HUES6 (cell line): Measurements from ENCODE around the gene CUL5.

ENCODE experiments used
- H3K27ac ChIP-seq: 2 replicates; pipeline ENCODE4 v1.7.0; 2013; ENCODE audit warnings: low read depth, mild to moderate bottlenecking, low read length, inconsistent platforms
- H3K27me3 ChIP-seq: 2 replicates; pipeline ENCODE4 v1.6.1; 2013; ENCODE audit warnings: low read length; ENCODE audit not compliant: control insufficient read depth, insufficient read depth
- H3K36me3 ChIP-seq: 2 replicates; pipeline ENCODE4 v1.6.1; 2013; ENCODE audit warnings: low read length; ENCODE audit not compliant: control insufficient read depth, insufficient read depth
- H3K4me1 ChIP-seq: 2 replicates; pipeline ENCODE4 v1.6.1; 2013; ENCODE audit warnings: low read length; ENCODE audit not compliant: control insufficient read depth, insufficient read depth
- H3K4me3 ChIP-seq: 2 replicates; pipeline ENCODE4 v1.5.1; 2013; ENCODE audit warnings: low read depth, low read length
- H3K9ac ChIP-seq: one replicate; pipeline ENCODE4 v1.6.1; 2013; ENCODE audit warnings: mild to moderate bottlenecking, low read length
- H3K9me3 ChIP-seq: 2 replicates; pipeline ENCODE4 v1.6.1; 2013; ENCODE audit warnings: low read depth, low read length; ENCODE audit not compliant: control insufficient read depth, insufficient read depth

Gene CUL5

GRCh38 chr11:108008656-108009496, at the start of gene CUL5:
CUL5 (plus strand) TSS chr11:108008898; CDS start chr11:108009349, 451 bp downstream.
- H3K27ac ChIP-seq = peak within 1 kb of the TSS; percentile 88
- peaks cover 1% of the 10 kb centered on the region for H3K4me1 ChIP-seq
- no peaks in the 10 kb centered on the region for H3K9me3 ChIP-seq
- H3K9ac ChIP-seq = peak within 1 kb of the TSS; percentile 99
- H3K4me3 ChIP-seq = peak within 1 kb of the TSS; percentile 87
- H3K36me3 ChIP-seq = peaks cover 2% of the 10 kb centered on the region; the same call in 1 of the 2 replicates
- no peaks in the 10 kb centered on the region for H3K27me3 ChIP-seq

- Histone ChIP-seq H3K4me3 (no peak overlapping the region), H3K9me3 (no peaks in the 10 kb centered on the region), H3K27ac (no peak overlapping the region), H3K9ac (no peak overlapping the region), H3K36me3 (peaks cover 7% of the 10 kb centered on the region), H3K4me1 (no peaks in the 10 kb centered on the region), H3K27me3 (no peaks in the 10 kb centered on the region)
Measured at GRCh38 chr11:107961480-107961879, 47.2 kb upstream of the CUL5 start.

GRCh38 chr11:107962181-107962580, 46.5 kb upstream of the CUL5 start:
- no peaks in the 10 kb centered on the region for H3K9me3 ChIP-seq
- no peaks in the 10 kb centered on the region for H3K27me3 ChIP-seq
- H3K9ac ChIP-seq = no peak overlapping the region
- H3K4me3 ChIP-seq = no peak overlapping the region
- no peak overlapping the region for H3K27ac ChIP-seq
- H3K4me1 ChIP-seq = no peaks in the 10 kb centered on the region
- H3K36me3 ChIP-seq = peaks cover 7% of the 10 kb centered on the region

- Histone ChIP-seq H3K9me3 (no peaks in the 10 kb centered on the region), H3K4me1 (no peaks in the 10 kb centered on the region), H3K27ac (no peak overlapping the region), H3K36me3 (peaks cover 7% of the 10 kb centered on the region), H3K27me3 (no peaks in the 10 kb centered on the region), H3K4me3 (no peak overlapping the region), H3K9ac (no peak overlapping the region)
Measured at GRCh38 chr11:107963091-107963490, 45.6 kb upstream of the CUL5 start.

- Histone ChIP-seq H3K4me1 (no peaks in the 10 kb centered on the region), H3K4me3 (no peak overlapping the region), H3K9me3 (no peaks in the 10 kb centered on the region), H3K27me3 (no peaks in the 10 kb centered on the region), H3K9ac (no peak overlapping the region), H3K27ac (no peak overlapping the region), H3K36me3 (no peaks in the 10 kb centered on the region)
Measured at GRCh38 chr11:107969219-107969618, 39.5 kb upstream of the CUL5 start.

GRCh38 chr11:107970049-107970448, 38.6 kb upstream of the CUL5 start:
- Histone ChIP-seq H3K9ac (no peak overlapping the region), H3K9me3 (no peaks in the 10 kb centered on the region), H3K36me3 (no peaks in the 10 kb centered on the region), H3K27ac (no peak overlapping the region), H3K4me1 (no peaks in the 10 kb centered on the region), H3K27me3 (no peaks in the 10 kb centered on the region), H3K4me3 (no peak overlapping the region)

- Histone ChIP-seq H3K27me3 (no peaks in the 10 kb centered on the region), H3K27ac (no peak overlapping the region), H3K36me3 (no peaks in the 10 kb centered on the region), H3K4me1 (no peaks in the 10 kb centered on the region), H3K9ac (no peak overlapping the region), H3K9me3 (no peaks in the 10 kb centered on the region), H3K4me3 (no peak overlapping the region)
Measured at GRCh38 chr11:107973641-107974040, 35.1 kb upstream of the CUL5 start.

GRCh38 chr11:107988397-107989158, 20.1 kb upstream of the CUL5 start:
- no peak overlapping the region for H3K9ac ChIP-seq
- no peaks in the 10 kb centered on the region for H3K9me3 ChIP-seq
- peaks cover 13% of the 10 kb centered on the region for H3K4me1 ChIP-seq
- no peaks in the 10 kb centered on the region for H3K27me3 ChIP-seq
- H3K4me3 ChIP-seq = no peak overlapping the region
- H3K36me3 ChIP-seq = no peaks in the 10 kb centered on the region
- no peak overlapping the region for H3K27ac ChIP-seq

- no peaks in the 10 kb centered on the region for H3K9me3 ChIP-seq
- H3K27ac ChIP-seq = 0 out of 2 replicates have a peak overlapping the region, but pooled peaks have one; percentile 20
- peaks cover 13% of the 10 kb centered on the region for H3K4me1 ChIP-seq
Measured at GRCh38 chr11:107991868-107992414, 16.8 kb upstream of the CUL5 start.

GRCh38 chr11:107996006-107996776, 12.5 kb upstream of the CUL5 start:
- no peak overlapping the region for H3K27ac ChIP-seq
- no peaks in the 10 kb centered on the region for H3K36me3 ChIP-seq
- no peaks in the 10 kb centered on the region for H3K9me3 ChIP-seq
- peaks cover 17% of the 10 kb centered on the region for H3K4me1 ChIP-seq
- no peak overlapping the region for H3K4me3 ChIP-seq
- H3K9ac ChIP-seq = no peak overlapping the region
- H3K27me3 ChIP-seq = no peaks in the 10 kb centered on the region

More at GRCh38 chr11:107991868-107992414, 16.8 kb upstream of the CUL5 start:
- Histone ChIP-seq H3K36me3 (no peaks in the 10 kb centered on the region), H3K4me3 (no peak overlapping the region), H3K27me3 (no peaks in the 10 kb centered on the region), H3K9ac (no peak overlapping the region)
